Measurements from ENCODE around the gene SLIT3.

DNA sequence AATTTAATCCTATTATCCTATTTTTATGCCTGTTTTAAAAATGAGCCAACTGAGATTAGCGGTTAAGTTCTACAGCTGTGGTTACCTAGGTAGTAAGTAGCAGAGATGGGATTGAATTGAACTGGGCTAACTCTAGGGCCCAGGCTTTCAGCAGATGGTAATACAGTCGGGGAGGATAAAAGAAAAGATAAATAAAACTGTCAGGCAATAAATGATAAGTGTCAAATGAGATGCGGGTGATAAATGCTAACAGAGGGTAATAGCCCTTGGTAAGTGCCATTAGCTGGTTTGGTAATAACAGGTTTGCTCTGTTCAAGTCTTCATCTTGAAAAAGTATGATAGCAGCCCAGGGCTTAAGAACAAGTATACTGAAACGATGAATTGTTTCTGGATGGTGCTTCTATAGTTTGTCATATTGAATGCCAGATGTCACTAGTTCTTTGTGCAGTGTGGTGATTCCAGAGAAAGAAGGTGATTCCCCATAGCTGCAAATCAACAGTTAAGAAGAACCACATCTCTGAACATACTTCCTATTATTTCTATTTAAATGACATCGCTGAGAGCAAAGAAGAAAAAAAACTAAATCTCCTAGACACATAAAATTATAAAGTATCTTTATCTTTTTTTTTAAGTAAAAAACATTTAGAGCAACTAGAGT is 360.9 kb downstream of the SLIT3 start:
- TF ChIP-seq, protein P1, sequence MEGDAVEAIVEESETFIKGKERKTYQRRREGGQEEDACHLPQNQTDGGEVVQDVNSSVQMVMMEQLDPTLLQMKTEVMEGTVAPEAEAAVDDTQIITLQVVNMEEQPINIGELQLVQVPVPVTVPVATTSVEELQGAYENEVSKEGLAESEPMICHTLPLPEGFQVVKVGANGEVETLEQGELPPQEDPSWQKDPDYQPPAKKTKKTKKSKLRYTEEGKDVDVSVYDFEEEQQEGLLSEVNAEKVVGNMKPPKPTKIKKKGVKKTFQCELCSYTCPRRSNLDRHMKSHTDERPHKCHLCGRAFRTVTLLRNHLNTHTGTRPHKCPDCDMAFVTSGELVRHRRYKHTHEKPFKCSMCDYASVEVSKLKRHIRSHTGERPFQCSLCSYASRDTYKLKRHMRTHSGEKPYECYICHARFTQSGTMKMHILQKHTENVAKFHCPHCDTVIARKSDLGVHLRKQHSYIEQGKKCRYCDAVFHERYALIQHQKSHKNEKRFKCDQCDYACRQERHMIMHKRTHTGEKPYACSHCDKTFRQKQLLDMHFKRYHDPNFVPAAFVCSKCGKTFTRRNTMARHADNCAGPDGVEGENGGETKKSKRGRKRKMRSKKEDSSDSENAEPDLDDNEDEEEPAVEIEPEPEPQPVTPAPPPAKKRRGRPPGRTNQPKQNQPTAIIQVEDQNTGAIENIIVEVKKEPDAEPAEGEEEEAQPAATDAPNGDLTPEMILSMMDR (IDR thresholded peaks at IDR 0.05) = no peak
- TF ChIP-seq EZH2 (IDR thresholded peaks at IDR 0.05) = no peak
